H1 (cell line): ENCODE results near the gene NXF2. TPM values are rescaled to one million over a fixed set of nuclear protein-coding genes. Genes with fewer than 3 reads are reported as not detected.

Experiments used
- CTCF ChIA-PET: fragments of 300-600 bp; sonication (Branson Sonifier 250); formaldehyde crosslinking; loops from one replicate; lab custom pipeline; 2021; ENCODE audit not compliant: partially characterized antibody; lab: Charles Lee
- POLR2A ChIA-PET: fragments of 300-600 bp; sonication (Branson Sonifier 250); formaldehyde crosslinking; loops from one replicate; lab custom pipeline; 2021; ENCODE audit warnings: inconsistent platforms; ENCODE audit not compliant: partially characterized antibody; lab: Charles Lee
- DNase-seq, 2 experiments: peaks; one replicate each; pipeline versions ENCODE4 v3.0.0 to v3.0.0-alpha.2; 2010 to 2022; ENCODE audit warnings: low spot score in 2 of 2, low read depth in 1 of 2, mixed read lengths in 1 of 2
- FAIRE-seq: peaks from 2 replicates; lab custom pipeline; 2011; peaks lifted over from hg19 to GRCh38; lab: Jason Lieb, UNC
- H2AFZ ChIP-seq: 2 replicates; pipeline ENCODE4 v1.8.1; 2012; ENCODE audit warnings: low read length, inconsistent platforms
- H2AK5ac ChIP-seq: 2 replicates; pipeline ENCODE4 v1.6.1; 2013; ENCODE audit warnings: low read depth, low read length
- H2BK120ac ChIP-seq: replicated peaks from 2 replicates; pipeline ENCODE3; 2013; ENCODE audit warnings: low read depth, low read length, inconsistent platforms
- H2BK12ac ChIP-seq: 2 replicates; pipeline ENCODE4 v1.6.1; 2013; ENCODE audit warnings: low read depth, low read length
- H2BK15ac ChIP-seq: 2 replicates; pipeline ENCODE4 v1.6.1; 2013; ENCODE audit warnings: low read length
- H2BK20ac ChIP-seq: 2 replicates; pipeline ENCODE4 v1.6.1; 2013; ENCODE audit warnings: low read length
- H2BK5ac ChIP-seq: 2 replicates; pipeline ENCODE4 v1.6.1; 2013; ENCODE audit warnings: low read depth, low read length
- H3K14ac ChIP-seq: 2 replicates; pipeline ENCODE4 v1.6.1; 2013; ENCODE audit warnings: inconsistent platforms; ENCODE audit not compliant: insufficient read length
- H3K18ac ChIP-seq: 2 replicates; pipeline ENCODE4 v1.6.1; 2013; ENCODE audit warnings: low read length; ENCODE audit errors: extremely low read depth
- H3K23ac ChIP-seq: 2 replicates; pipeline ENCODE4 v1.6.1; 2013; ENCODE audit warnings: inconsistent platforms; ENCODE audit not compliant: insufficient read length
- H3K23me2 ChIP-seq: 2 replicates; pipeline ENCODE4 v1.6.1; 2013; ENCODE audit warnings: low read depth, low read length
- H3K27ac ChIP-seq: 2 replicates; pipeline ENCODE4 v1.6.1; 2011; ENCODE audit warnings: low read depth, low read length, inconsistent platforms
- H3K27me3 ChIP-seq, 4 experiments: replicated peaks in 1 of 4; 1 replicate in 1 of 4; 2 replicates in 3 of 4; pipeline versions ENCODE4 v1.6.1 to v1.8.1; 2011 to 2013; ENCODE audit warnings: low read length in 3 of 4, mild to moderate bottlenecking in 3 of 4, inconsistent platforms in 2 of 4, mixed read lengths in 2 of 4, moderate library complexity in 1 of 4; ENCODE audit not compliant: control insufficient read depth in 3 of 4, insufficient read depth in 3 of 4; ENCODE audit errors: extremely low read depth in 1 of 4
- H3K36me3 ChIP-seq, 4 experiments: 2 replicates each; pipeline versions ENCODE4 v1.6.1 to v1.8.1; 2011 to 2013; ENCODE audit warnings: mild to moderate bottlenecking in 4 of 4, low read length in 3 of 4, moderate library complexity in 2 of 4, control low read depth in 1 of 4, inconsistent platforms in 1 of 4; ENCODE audit not compliant: insufficient read depth in 4 of 4, control insufficient read depth in 2 of 4
- H3K4ac ChIP-seq: replicated peaks from 2 replicates; pipeline ENCODE3; 2013; ENCODE audit warnings: low read length, low read depth, mixed read lengths, inconsistent platforms; ENCODE audit not compliant: insufficient read length
- H3K4me1 ChIP-seq, 4 experiments: replicated peaks in 1 of 4; 1 replicate in 1 of 4; 2 replicates in 3 of 4; pipeline versions ENCODE4 v1.6.1 to v1.8.1; 2011 to 2013; ENCODE audit warnings: low read length in 3 of 4, inconsistent platforms in 2 of 4, mixed read lengths in 1 of 4; ENCODE audit not compliant: insufficient read depth in 4 of 4, control insufficient read depth in 3 of 4
- H3K4me2 ChIP-seq, 2 experiments: 2 replicates each; pipeline versions ENCODE4 v1.6.1 to v1.8.1; 2011 to 2013; ENCODE audit warnings: low read depth in 2 of 2, low read length in 2 of 2, control low read depth in 1 of 2, inconsistent platforms in 1 of 2, mild to moderate bottlenecking in 1 of 2; ENCODE audit not compliant: insufficient read depth in 1 of 2
- H3K4me3 ChIP-seq, 4 experiments: fragments of 200-600, 300-600 bp in 1 of 4; sonication (generic), shearing (Covaris generic), sonication (Bioruptor Twin) in 1 of 4; 2 replicates each; pipeline versions ENCODE4 v1.5.1 to v1.8.1; 2011 to 2016; ENCODE audit warnings: low read length in 4 of 4, low read depth in 3 of 4, control low read depth in 2 of 4, inconsistent platforms in 2 of 4, mild to moderate bottlenecking in 2 of 4, mixed read lengths in 1 of 4, moderate library complexity in 1 of 4; ENCODE audit not compliant: insufficient read depth in 2 of 4; ENCODE audit errors: extremely low read depth in 1 of 4
- H3K56ac ChIP-seq: replicated peaks from 2 replicates; pipeline ENCODE3; 2013; ENCODE audit warnings: low read depth, mild to moderate bottlenecking, mixed read lengths, low read length, inconsistent platforms; ENCODE audit not compliant: insufficient read length
- H3K79me1 ChIP-seq: 2 replicates; pipeline ENCODE4 v1.6.1; 2013; ENCODE audit warnings: low read depth, low read length, control low read depth
- H3K79me2 ChIP-seq, 2 experiments: 2 replicates each; pipeline versions ENCODE4 v1.6.1 to v1.8.1; 2012 to 2013; ENCODE audit warnings: low read length in 2 of 2, mild to moderate bottlenecking in 2 of 2, inconsistent platforms in 1 of 2; ENCODE audit not compliant: insufficient read depth in 2 of 2, control insufficient read depth in 1 of 2
- H3K9ac ChIP-seq, 4 experiments: replicated peaks in 1 of 4; 1 replicate in 1 of 4; 2 replicates in 3 of 4; pipeline versions ENCODE4 v1.6.1 to v1.8.1; 2011 to 2013; ENCODE audit warnings: low read depth in 3 of 4, low read length in 3 of 4, control low read depth in 2 of 4, mild to moderate bottlenecking in 2 of 4, moderate library complexity in 2 of 4, inconsistent platforms in 1 of 4; ENCODE audit errors: extremely low read depth in 1 of 4
- H3K9me3 ChIP-seq, 2 experiments: 2 replicates each; pipeline versions ENCODE4 v1.6.1 to v1.8.1; 2012 to 2013; ENCODE audit warnings: mild to moderate bottlenecking in 2 of 2, moderate library complexity in 2 of 2, control low read depth in 1 of 2, inconsistent platforms in 1 of 2, low read depth in 1 of 2, low read length in 1 of 2, mixed read lengths in 1 of 2; ENCODE audit not compliant: insufficient read depth in 2 of 2
- H4K20me1 ChIP-seq, 2 experiments: replicated peaks in 1 of 2; 2 replicates each; pipeline versions ENCODE3 to v1.8.1; 2011 to 2013; ENCODE audit warnings: inconsistent platforms in 2 of 2, low read length in 2 of 2, mild to moderate bottlenecking in 1 of 2; ENCODE audit not compliant: insufficient read depth in 2 of 2, control insufficient read depth in 1 of 2
- H4K5ac ChIP-seq: 2 replicates; pipeline ENCODE4 v1.6.1; 2013; ENCODE audit warnings: low read length, low read depth, mixed read lengths, inconsistent platforms; ENCODE audit not compliant: insufficient read length
- H4K8ac ChIP-seq: 2 replicates; pipeline ENCODE4 v1.8.0; 2013; ENCODE audit warnings: mild to moderate bottlenecking, moderate library complexity, low read length, inconsistent platforms; ENCODE audit not compliant: insufficient read depth; ENCODE audit errors: extremely low read depth
- H4K91ac ChIP-seq: replicated peaks from 2 replicates; pipeline ENCODE3; 2013; ENCODE audit warnings: low read length, mixed read lengths, inconsistent platforms; ENCODE audit not compliant: insufficient read length
- BACH1 ChIP-seq: IDR thresholded peaks from 2 replicates; pipeline ENCODE4 v1.6.1; 2012; ENCODE audit warnings: low read length, improper control_type of control experiment
- CEBPB ChIP-seq: IDR thresholded peaks from 2 replicates; pipeline ENCODE4 v1.6.1; 2012; ENCODE audit warnings: low read depth, low read length
- JUN ChIP-seq: IDR thresholded peaks from 2 replicates; pipeline ENCODE4 v1.6.1; 2011; ENCODE audit warnings: low read depth, mild to moderate bottlenecking, improper control_type of control experiment, low read length
- KDM1A ChIP-seq: fragments of 200-600, 300-600 bp; sonication (generic); IDR thresholded peaks from 2 replicates; pipeline ENCODE4 v1.7.1; 2016; ENCODE audit warnings: mild to moderate bottlenecking, low read length, borderline replicate concordance
- KDM4A ChIP-seq: IDR thresholded peaks from one replicate; pipeline ENCODE4 v1.7.1; 2012; ENCODE audit warnings: low read depth, mild to moderate bottlenecking, moderate library complexity, low read length, inconsistent platforms; ENCODE audit not compliant: severe bottlenecking
- MAX ChIP-seq: IDR thresholded peaks from 2 replicates; pipeline ENCODE4 v1.6.1; 2012; ENCODE audit warnings: inconsistent platforms
- NRF1 ChIP-seq: IDR thresholded peaks from 2 replicates; pipeline ENCODE4 v1.6.1; 2011; ENCODE audit warnings: mild to moderate bottlenecking, low read depth, low read length, improper control_type of control experiment
- PHF8 ChIP-seq: fragments of 200-600 bp; sonication (generic); conservative IDR thresholded peaks from 2 replicates; pipeline ENCODE4 v1.7.1; 2012; ENCODE audit warnings: low read depth, mild to moderate bottlenecking, inconsistent platforms, low read length, moderate library complexity
- RAD21 ChIP-seq, 2 experiments: IDR thresholded peaks in 1 of 2; conservative IDR thresholded peaks in 1 of 2; 2 replicates each; pipeline ENCODE4 v1.6.1; 2011; ENCODE audit warnings: low read depth in 2 of 2, low read length in 2 of 2, improper control_type of control experiment in 1 of 2, inconsistent platforms in 1 of 2, mild to moderate bottlenecking in 1 of 2, moderate library complexity in 1 of 2
- RNF2 ChIP-seq: fragments of 200-900, 300-1000 bp; sonication (generic); IDR thresholded peaks from 2 replicates; pipeline ENCODE4 v1.7.1; 2016; ENCODE audit warnings: borderline replicate concordance, low read depth, mild to moderate bottlenecking, antibody characterized with exemption, low read length; ENCODE audit not compliant: poor library complexity, severe bottlenecking; ENCODE audit errors: missing control alignments
- SIRT6 ChIP-seq: IDR thresholded peaks from one replicate; pipeline ENCODE4 v1.7.1; 2012; ENCODE audit warnings: low read length, inconsistent platforms
- SP4 ChIP-seq: IDR thresholded peaks from 2 replicates; pipeline ENCODE4 v1.6.1; 2012; ENCODE audit warnings: low read length, inconsistent platforms
- WGBS, 2 experiments: shearing (Covaris generic) in 1 of 2; methylation state at CpG; one replicate each; pipeline versions ENCODE4 v1.1.6 to v1.1.7; 2013 to 2015; ENCODE audit warnings: low lambda C conversion rate in 2 of 2, mixed read lengths in 2 of 2, inconsistent platforms in 1 of 2, low coverage in 1 of 2, missing lambda C conversion rate in 1 of 2; ENCODE audit not compliant: insufficient replicate concordance in 2 of 2, insufficient coverage in 1 of 2, insufficient read length in 1 of 2; ENCODE audit errors: extremely low coverage in 1 of 2, missing lambda C conversion rate in 1 of 2; 5-methylcytosine and 5-hydroxymethylcytosine counted together
- polyA plus RNA-seq, 7 experiments: library from polyadenylated mRNA; depleted of rRNA in 3 of 7; stranded (reverse) in 5 of 7; unstranded in 2 of 7; fragments of >200 nt in 5 of 7; fragments of 200-250 nt in 2 of 7; gene quantifications; 1 replicate in 5 of 7; 2 replicates in 1 of 7; 4 replicates in 1 of 7; pipeline versions ENCODE4 v1.2.1 to v1.2.3, GENCODE V29; 2011 to 2013; ENCODE audit warnings: missing spikeins in 2 of 7, mixed read lengths in 2 of 7
- total RNA-seq: library from RNA; stranded (reverse); fragmentation: NEBNext Ultra II Directional; extraction: Animal tissue kit (Norgen Biotek cat#: 25700); gene quantifications from 2 replicates; pipeline ENCODE4 v1.2.1, GENCODE V29; 2021

NXF2 gene
- total and polyA plus RNA-seq, 2 of the 8 experiments (the other 6 are each of a cell fraction or from before 2014, with no cell fraction given): not detected

GRCh38 chrX:102339312-102340298, 92.6 kb downstream of the NXF2 start:
- Histone ChIP-seq H3K4me1 (no peaks in the 10 kb centered on the region), H2BK120ac (no peak overlapping the region), H2BK12ac (no peak overlapping the region), H3K4ac (no peak overlapping the region), H3K79me1 (no peaks in the 10 kb centered on the region), H3K23ac (no peak overlapping the region), H3K18ac (no peak overlapping the region), H3K27me3 (no peaks in the 10 kb centered on the region), H3K9ac (no peak overlapping the region), H3K79me2 (no peaks in the 10 kb centered on the region), H3K9me3 (peaks cover 0 to 31% of the 10 kb centered on the region in 2 experiments; a peak in 2 of 4 replicates), H3K27ac (no peak overlapping the region), H4K8ac (no peak overlapping the region), H2AFZ (no peak overlapping the region), H3K56ac (no peak overlapping the region), H3K36me3 (no peaks in the 10 kb centered on the region), H3K23me2 (no peaks in the 10 kb centered on the region), H3K4me3 (no peak overlapping the region), H2AK5ac (no peak overlapping the region), H2BK15ac (no peak overlapping the region), H4K5ac (no peak overlapping the region), H3K4me2 (no peak overlapping the region), H2BK20ac (no peak overlapping the region), H4K91ac (no peak overlapping the region), H3K14ac (no peak overlapping the region), H2BK5ac (no peak overlapping the region), H4K20me1 (no peaks in the 10 kb centered on the region)
- CTCF ChIA-PET: no interaction called here
- DNase-seq (no peak), FAIRE-seq (no peak)
- 79% methylated on average over 11 of the region's 19 CpGs; no CpG with 5 or more reads in 1 of the 2 experiments for WGBS, 2 experiments
- POLR2A ChIA-PET: no interaction called here
- TF ChIP-seq JUN (no peak), RNF2 (no peak), NRF1 (no peak), KDM4A (no peak), SIRT6 (no peak), RAD21 (IDR thresholded peaks at IDR 0.05 in 1 of 2, conservative IDR thresholded peaks at IDR 0.05 in 1 of 2; ENCODE audit: low read depth in 2 of 2, low read length in 2 of 2) (no peak), CEBPB (no peak), MAX (no peak), KDM1A (no peak), SP4 (no peak), BACH1 (no peak), PHF8 (no peak)
